Testis (tissue), 3 donors: ENCODE results near the gene PSMC4. TPM values are rescaled to one million over a fixed set of nuclear protein-coding genes. Genes with fewer than 3 reads are reported as not detected.

Experiments
- DNase-seq: peaks from one replicate; pipeline ENCODE4 v3.0.0-alpha.2; 2019
- H3K27ac ChIP-seq, 2 donors: fragments of 200-600 bp; sonication (generic); one replicate each; pipeline ENCODE4 v1.5.1; 2019
- H3K27me3 ChIP-seq: fragments of 200-600 bp; sonication (generic); one replicate; pipeline ENCODE4 v1.5.1; 2019
- H3K36me3 ChIP-seq: fragments of 200-600 bp; sonication (generic); one replicate; pipeline ENCODE4 v1.5.1; 2017; ENCODE audit warnings: low read depth; ENCODE audit errors: missing control alignments
- H3K4me1 ChIP-seq: fragments of 200-600 bp; sonication (generic); one replicate; pipeline ENCODE4 v1.5.1; 2019
- H3K4me3 ChIP-seq, 2 donors: fragments of 200-600 bp; sonication (generic); one replicate each; pipeline ENCODE4 v1.5.1; 2017 to 2019
- H3K9me3 ChIP-seq: fragments of 200-600 bp; sonication (generic); one replicate; pipeline ENCODE4 v1.5.1; 2017
- POLR2A ChIP-seq: fragments of 450-650 bp; IDR thresholded peaks from one replicate; pipeline ENCODE4 v1.6.1; 2017; ENCODE audit warnings: antibody characterized with exemption, mild to moderate bottlenecking, moderate library complexity
- WGBS, 2 donors: methylation state at CpG; one replicate each; pipeline ENCODE4 v1.1.5; 2018; 5-methylcytosine and 5-hydroxymethylcytosine counted together
- intact Hi-C: fragments of 100-400 bp; cut with DNase I; formaldehyde crosslinking; loops from one replicate; pipeline ENCODE4 v1.15.1; 2023; ENCODE audit warnings: low total_unique reads
- polyA plus RNA-seq: library from polyadenylated mRNA; stranded (reverse); fragments of 350-450 nt; fragmentation: Illumina TruSeq; extraction: RNeasy Lipid Tissue Mini Kit (QIAGEN cat#74804); gene quantifications from one replicate; pipeline ENCODE4 v1.2.3, GENCODE V29; 2014; ENCODE audit warnings: low read depth, low replicate concordance; ENCODE audit not compliant: insufficient read depth
- total RNA-seq, 2 donors: library from RNA; depleted of rRNA; stranded (reverse); fragments of >200 nt; gene quantifications; one replicate each; pipeline ENCODE4 v1.2.3, GENCODE V29; 2016
- TF ChIP-seq, protein P1 (sequence below), 3 experiments: fragments of 450-650 bp in 2 of 3; fragments of 200-600 bp in 1 of 3; sonication (generic) in 1 of 3; IDR thresholded peaks; one replicate each; pipeline ENCODE4 v1.5.1; 2016 to 2019; ENCODE audit warnings: antibody characterized with exemption in 3 of 3, mild to moderate bottlenecking in 2 of 3, moderate library complexity in 1 of 3

The PSMC4 gene
- total and polyA plus RNA-seq, 3 donors from 2014 or later: 73.0 to 114 (median 77.9) TPM

DNA sequence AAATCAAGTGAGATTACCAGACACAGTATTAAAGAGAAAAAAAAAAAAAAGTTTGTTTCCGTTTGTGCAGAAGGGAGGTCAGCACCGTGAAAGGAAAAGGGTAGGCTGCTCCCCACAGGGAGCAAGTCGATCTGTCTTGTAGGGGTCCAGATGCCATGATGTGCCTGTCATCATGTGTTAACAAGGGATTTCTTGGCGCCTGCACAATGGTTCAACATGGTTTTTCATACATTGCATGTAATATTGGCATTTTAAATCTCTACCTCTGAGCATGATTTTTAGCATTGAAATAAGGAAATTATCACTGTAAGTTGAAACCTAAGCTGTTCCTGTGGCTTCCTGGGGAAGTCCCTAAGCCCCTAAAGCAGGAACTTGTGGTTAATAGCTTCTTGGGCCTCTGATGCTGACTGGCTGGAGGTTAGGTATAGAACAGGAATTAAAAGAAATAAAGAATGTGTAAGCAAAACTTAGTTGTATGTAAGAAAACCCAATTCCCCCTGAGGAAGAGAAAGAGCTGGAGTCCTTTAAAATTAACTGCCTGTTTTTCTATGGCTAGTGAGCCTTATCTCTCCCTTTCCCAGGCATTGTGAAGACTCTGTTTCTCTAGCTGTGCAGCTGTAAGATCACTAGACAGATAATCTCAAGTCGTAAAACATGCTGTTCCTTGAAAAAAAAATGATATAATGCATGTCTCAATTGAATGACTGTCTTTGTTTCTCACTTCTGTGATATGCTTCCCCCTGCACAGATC lies 29.2 kb upstream of the PSMC4 start:
- no peaks in the 10 kb centered on the region for H3K27me3 ChIP-seq
- H3K9me3 ChIP-seq: no peaks in the 10 kb centered on the region
- TF ChIP-seq, protein P1, sequence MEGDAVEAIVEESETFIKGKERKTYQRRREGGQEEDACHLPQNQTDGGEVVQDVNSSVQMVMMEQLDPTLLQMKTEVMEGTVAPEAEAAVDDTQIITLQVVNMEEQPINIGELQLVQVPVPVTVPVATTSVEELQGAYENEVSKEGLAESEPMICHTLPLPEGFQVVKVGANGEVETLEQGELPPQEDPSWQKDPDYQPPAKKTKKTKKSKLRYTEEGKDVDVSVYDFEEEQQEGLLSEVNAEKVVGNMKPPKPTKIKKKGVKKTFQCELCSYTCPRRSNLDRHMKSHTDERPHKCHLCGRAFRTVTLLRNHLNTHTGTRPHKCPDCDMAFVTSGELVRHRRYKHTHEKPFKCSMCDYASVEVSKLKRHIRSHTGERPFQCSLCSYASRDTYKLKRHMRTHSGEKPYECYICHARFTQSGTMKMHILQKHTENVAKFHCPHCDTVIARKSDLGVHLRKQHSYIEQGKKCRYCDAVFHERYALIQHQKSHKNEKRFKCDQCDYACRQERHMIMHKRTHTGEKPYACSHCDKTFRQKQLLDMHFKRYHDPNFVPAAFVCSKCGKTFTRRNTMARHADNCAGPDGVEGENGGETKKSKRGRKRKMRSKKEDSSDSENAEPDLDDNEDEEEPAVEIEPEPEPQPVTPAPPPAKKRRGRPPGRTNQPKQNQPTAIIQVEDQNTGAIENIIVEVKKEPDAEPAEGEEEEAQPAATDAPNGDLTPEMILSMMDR (IDR thresholded peaks at IDR 0.05): no peak
- no peak for TF ChIP-seq POLR2A
- no peaks in the 10 kb centered on the region for H3K36me3 ChIP-seq
- DNase-seq: peak; percentile 19
- no peak overlapping the region for H3K4me3 ChIP-seq
- no peak overlapping the region for H3K27ac ChIP-seq
- WGBS, 2 donors: 19 to 29% methylated on average over 5 of the region's 5 CpGs
- H3K4me1 ChIP-seq: no peaks in the 10 kb centered on the region
- intact Hi-C loops: no loop called here

DNA sequence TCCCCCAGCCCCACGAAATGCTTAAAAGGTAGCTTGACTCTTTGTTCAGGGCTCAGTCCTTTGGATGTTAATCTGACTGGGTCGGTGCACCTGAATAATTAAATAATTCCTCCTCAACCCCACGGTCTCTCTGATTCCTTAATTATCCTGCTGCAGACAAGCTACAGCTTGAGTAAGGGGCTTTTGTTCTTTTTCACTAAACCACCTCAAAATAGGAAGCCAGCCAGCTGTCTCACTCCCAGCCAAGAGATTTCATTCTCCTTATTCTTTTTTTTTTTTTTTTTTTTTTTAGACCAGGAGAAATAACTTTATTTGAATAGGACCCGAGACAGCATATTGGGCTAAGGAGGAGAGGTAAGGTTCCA lies 28.6 kb upstream of the PSMC4 start:
- Histone ChIP-seq H3K4me1 (no peaks in the 10 kb centered on the region), H3K27me3 (no peaks in the 10 kb centered on the region), H3K27ac (no peak overlapping the region), H3K9me3 (no peaks in the 10 kb centered on the region), H3K4me3 (no peak overlapping the region), H3K36me3 (no peaks in the 10 kb centered on the region)
- no peak for DNase-seq
- TF ChIP-seq, protein P1 (IDR thresholded peaks at IDR 0.05): no peak
- TF ChIP-seq POLR2A: no peak
- 30 to 35% methylated on average over 4 of the region's 4 CpGs for WGBS, 2 donors
- intact Hi-C loops: no loop called here

DNA sequence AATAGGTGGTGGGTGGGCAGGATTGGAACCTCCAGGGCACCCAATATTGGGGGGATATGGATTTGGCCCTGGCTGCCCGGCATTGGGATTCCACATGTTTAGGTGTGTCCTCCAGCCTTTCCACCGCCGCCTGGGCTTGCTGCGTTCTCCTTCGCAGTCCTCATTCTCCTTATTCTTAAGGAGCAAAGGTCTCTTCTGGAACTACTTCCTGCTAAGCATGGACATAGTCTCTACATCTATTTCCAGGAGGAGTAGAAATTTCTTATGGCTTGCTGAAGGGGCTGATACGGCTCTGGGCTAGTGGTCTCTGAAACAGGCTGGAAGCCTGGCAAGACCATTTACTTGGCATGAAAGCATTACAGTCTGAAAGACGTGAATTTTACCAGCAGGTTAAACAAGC lies 27.4 kb upstream of the PSMC4 start:
- intact Hi-C loops: no loop called here
- no peaks in the 10 kb centered on the region for H3K9me3 ChIP-seq
- no peaks in the 10 kb centered on the region for H3K36me3 ChIP-seq
- DNase-seq: no peak
- 79 to 93% methylated on average over 7 of the region's 7 CpGs for WGBS, 2 donors
- no peaks in the 10 kb centered on the region for H3K27me3 ChIP-seq
- no peak overlapping the region for H3K27ac ChIP-seq
- TF ChIP-seq, protein P1 (IDR thresholded peaks at IDR 0.05): no peak
- TF ChIP-seq POLR2A: no peak
- no peak overlapping the region for H3K4me3 ChIP-seq
- H3K4me1 ChIP-seq: no peaks in the 10 kb centered on the region

DNA sequence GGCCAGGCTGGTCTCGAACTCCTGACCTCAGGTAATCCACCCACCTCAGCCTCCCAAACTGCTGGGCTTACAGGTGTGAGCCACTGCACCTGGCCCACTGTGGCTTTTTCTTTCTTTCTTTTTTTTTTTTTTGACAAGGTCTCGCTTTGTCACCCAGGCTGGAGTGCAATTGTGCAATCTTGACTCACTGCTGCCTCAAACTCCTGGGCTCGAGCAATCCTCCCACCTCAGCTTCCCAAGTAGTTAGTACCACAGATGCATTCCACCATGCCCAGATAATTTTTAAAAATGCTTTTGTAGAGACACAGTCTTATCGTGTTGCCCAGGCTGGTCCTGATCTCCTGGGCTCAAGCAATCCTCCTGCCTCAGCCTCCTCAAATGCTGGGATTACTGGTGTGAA lies 24.4 kb upstream of the PSMC4 start:
- Histone ChIP-seq H3K4me3 (no peak overlapping the region), H3K4me1 (no peaks in the 10 kb centered on the region), H3K27me3 (no peaks in the 10 kb centered on the region), H3K27ac (no peak overlapping the region), H3K36me3 (no peaks in the 10 kb centered on the region), H3K9me3 (no peaks in the 10 kb centered on the region)
- DNase-seq: no peak
- WGBS, 2 donors: 82 to 86% methylated on average over 4 of the region's 4 CpGs
- no peak for TF ChIP-seq POLR2A
- TF ChIP-seq, protein P1 (IDR thresholded peaks at IDR 0.05): no peak
- intact Hi-C loops: no loop called here
